ENCODE data around the gene PCGF3.
"Not testable (repeated sequence)": the region's sequence is repeated elsewhere in the genome, so short reads cannot be mapped to it uniquely, and the experiment has no call there.

The PCGF3 gene

GRCh38 chr4:667545-667925 is 38.1 kb upstream of the PCGF3 start:
- Histone ChIP-seq H3K79me2 (ENCODE audit: insufficient read depth, low read depth) (no peaks in the 10 kb centered on the region), H3K27me3 (ENCODE audit: insufficient read depth, low read depth) (no peaks in the 10 kb centered on the region), H3K4me3 (IDR thresholded peaks at IDR 0.05; ENCODE audit: insufficient read depth, low read depth, low read length) (no peak overlapping the region), H2AFZ (ENCODE audit: low read depth) (no peak overlapping the region), H3K9ac (no peak overlapping the region), H3K4me1 (ENCODE audit: low read depth, poor library complexity, severe bottlenecking) (no peaks in the 10 kb centered on the region), H4K20me1 (ENCODE audit: insufficient read depth) (no peaks in the 10 kb centered on the region), H3K4me2 (no peak overlapping the region), H3K36me3 (ENCODE audit: insufficient read depth) (no peaks in the 10 kb centered on the region), H3K27ac (no peak overlapping the region)
- no peak for TF ChIP-seq CTCF (conservative IDR thresholded peaks at IDR 0.05; ENCODE audit: low read depth, low read length)

- not testable (repeated sequence) for H3K4me3 ChIP-seq (IDR thresholded peaks at IDR 0.05; ENCODE audit: insufficient read depth, low read depth, low read length); H3K4me1 ChIP-seq (ENCODE audit: low read depth, poor library complexity, severe bottlenecking); H3K79me2 ChIP-seq (ENCODE audit: insufficient read depth, low read depth); H3K36me3 ChIP-seq (ENCODE audit: insufficient read depth); H3K27me3 ChIP-seq (ENCODE audit: insufficient read depth, low read depth); H3K9ac ChIP-seq; H3K4me2 ChIP-seq; H2AFZ ChIP-seq (ENCODE audit: low read depth); H3K27ac ChIP-seq; H4K20me1 ChIP-seq (ENCODE audit: insufficient read depth)
Measured at GRCh38 chr4:668219-668618, 37.4 kb upstream of the PCGF3 start.

- H3K4me3 ChIP-seq (IDR thresholded peaks at IDR 0.05; ENCODE audit: insufficient read depth, low read depth, low read length); H3K27me3 ChIP-seq (ENCODE audit: insufficient read depth, low read depth); H3K36me3 ChIP-seq (ENCODE audit: insufficient read depth); H4K20me1 ChIP-seq (ENCODE audit: insufficient read depth); H3K27ac ChIP-seq; H3K79me2 ChIP-seq (ENCODE audit: insufficient read depth, low read depth); H3K9ac ChIP-seq; H3K4me1 ChIP-seq (ENCODE audit: low read depth, poor library complexity, severe bottlenecking); H2AFZ ChIP-seq (ENCODE audit: low read depth); H3K4me2 ChIP-seq: not testable (repeated sequence)
Measured at GRCh38 chr4:669806-670559, 35.6 kb upstream of the PCGF3 start.

GRCh38 chr4:671769-672168 is 33.9 kb upstream of the PCGF3 start:
- Histone ChIP-seq H3K27me3 (ENCODE audit: insufficient read depth, low read depth) (no peaks in the 10 kb centered on the region), H3K79me2 (ENCODE audit: insufficient read depth, low read depth) (no peaks in the 10 kb centered on the region), H3K4me1 (ENCODE audit: low read depth, poor library complexity, severe bottlenecking) (peaks cover 3% of the 10 kb centered on the region), H3K4me2 (no peak overlapping the region), H2AFZ (ENCODE audit: low read depth) (no peak overlapping the region), H4K20me1 (ENCODE audit: insufficient read depth) (no peaks in the 10 kb centered on the region), H3K4me3 (IDR thresholded peaks at IDR 0.05; ENCODE audit: insufficient read depth, low read depth, low read length) (no peak overlapping the region), H3K36me3 (ENCODE audit: insufficient read depth) (no peaks in the 10 kb centered on the region), H3K27ac (no peak overlapping the region), H3K9ac (no peak overlapping the region)
- no peak for TF ChIP-seq CTCF (conservative IDR thresholded peaks at IDR 0.05; ENCODE audit: low read depth, low read length)

- TF ChIP-seq CTCF (conservative IDR thresholded peaks at IDR 0.05; ENCODE audit: low read depth, low read length) = no peak
- H3K4me2 ChIP-seq = peak overlapping the region; percentile 39; the same call in 1 of the 2 replicates
- H3K27ac ChIP-seq = no peak overlapping the region
- no peak overlapping the region for H2AFZ ChIP-seq (ENCODE audit: low read depth)
- H3K36me3 ChIP-seq (ENCODE audit: insufficient read depth) = no peaks in the 10 kb centered on the region
- no peaks in the 10 kb centered on the region for H3K79me2 ChIP-seq (ENCODE audit: insufficient read depth, low read depth)
- peaks cover 3% of the 10 kb centered on the region for H3K4me1 ChIP-seq (ENCODE audit: low read depth, poor library complexity, severe bottlenecking)
- no peak overlapping the region for H3K4me3 ChIP-seq (IDR thresholded peaks at IDR 0.05; ENCODE audit: insufficient read depth, low read depth, low read length)
- no peaks in the 10 kb centered on the region for H3K27me3 ChIP-seq (ENCODE audit: insufficient read depth, low read depth)
- no peaks in the 10 kb centered on the region for H4K20me1 ChIP-seq (ENCODE audit: insufficient read depth)
- H3K9ac ChIP-seq = peak overlapping the region; percentile 32; the same call in 1 of the 2 replicates
Measured at GRCh38 chr4:673349-674091, 32.1 kb upstream of the PCGF3 start.

All from KMS-11 (cell line).